Occipital lobe (tissue), 2 donors: ENCODE measurements around the gene FGF3. TPM values are rescaled to one million over a fixed set of nuclear protein-coding genes. Genes with fewer than 3 reads are reported as not detected.
A peak's percentile ranks its signal among the peaks of the same experiment; 100 is the strongest.

Source experiments
- DNase-seq: peaks from one replicate; lab custom pipeline; 2025; lab: John Stamatoyannopoulos, UW
- total RNA-seq: library from RNA; depleted of rRNA; stranded (reverse); fragments of >200 nt; gene quantifications from one replicate; pipeline ENCODE4 v1.2.3, GENCODE V29; 2014

Gene FGF3
- total RNA-seq, 1 donor from 2014 or later: not detected

DNA sequence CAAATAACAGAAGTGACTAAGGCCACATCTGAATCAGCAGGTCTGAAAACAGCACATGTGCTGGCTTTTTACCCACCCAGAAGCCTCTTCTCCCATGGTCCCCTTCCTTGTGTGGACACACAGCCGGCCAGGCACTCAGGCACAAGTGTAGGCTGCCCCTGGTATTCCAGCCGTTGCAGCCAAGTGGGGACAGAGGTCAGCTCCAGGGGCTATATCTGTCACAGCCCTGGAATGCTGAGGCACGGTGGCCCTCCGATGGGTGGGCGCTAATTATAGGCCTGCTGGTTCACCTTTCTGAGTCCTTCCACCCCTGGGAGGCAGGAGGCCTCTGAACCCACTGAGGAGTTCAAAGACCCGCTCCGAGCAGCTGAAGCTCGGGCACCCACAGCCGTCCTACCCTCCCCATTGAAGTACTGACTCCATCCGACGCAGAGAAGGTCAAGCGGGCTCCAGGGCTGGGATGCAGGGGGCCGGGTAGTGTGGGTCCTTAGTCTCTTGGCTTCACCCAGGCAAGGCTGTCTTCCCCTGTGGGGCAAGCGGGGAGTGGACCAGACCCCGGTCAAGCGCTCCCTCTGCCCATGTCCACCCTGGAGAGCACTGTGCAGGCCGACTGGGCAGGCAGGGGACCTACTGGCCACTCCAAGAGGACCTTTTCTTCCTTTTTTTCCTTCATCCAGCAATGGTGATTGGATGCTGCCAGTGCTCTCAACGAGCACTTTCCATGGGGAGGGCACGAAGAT, 14.3 kb downstream of the FGF3 start:
- DNase-seq: no peak

DNA sequence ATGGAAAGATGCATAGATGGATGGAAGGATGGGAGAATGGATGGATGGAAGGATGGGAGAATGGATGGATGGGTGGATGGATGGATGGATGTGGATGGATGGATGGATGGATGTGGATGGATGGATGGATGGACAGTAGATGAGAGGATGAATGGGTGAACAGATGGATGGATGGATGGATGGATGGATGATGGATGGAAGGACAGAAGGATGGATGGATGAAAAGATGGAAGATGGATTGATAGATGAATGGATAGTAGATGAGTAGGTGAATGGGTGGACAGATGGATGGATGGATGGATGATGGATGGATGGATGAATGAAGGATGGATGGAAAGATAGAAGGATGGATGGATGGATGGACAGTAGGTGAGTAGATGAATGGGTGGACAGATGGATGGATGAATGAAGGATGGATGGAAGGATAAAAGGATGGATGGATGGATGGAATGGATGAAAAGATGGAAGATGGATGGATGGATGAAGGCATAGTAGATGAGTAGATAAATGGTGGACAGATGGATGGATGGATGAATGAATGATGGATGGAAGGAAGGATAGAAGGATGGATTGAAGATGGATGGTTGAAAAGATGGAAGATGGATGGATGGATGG, 15.5 kb downstream of the FGF3 start:
- no peak for DNase-seq

- no peak for DNase-seq
Observed at GRCh38 chr11:69803022-69803421, 16.2 kb downstream of the FGF3 start.

DNA sequence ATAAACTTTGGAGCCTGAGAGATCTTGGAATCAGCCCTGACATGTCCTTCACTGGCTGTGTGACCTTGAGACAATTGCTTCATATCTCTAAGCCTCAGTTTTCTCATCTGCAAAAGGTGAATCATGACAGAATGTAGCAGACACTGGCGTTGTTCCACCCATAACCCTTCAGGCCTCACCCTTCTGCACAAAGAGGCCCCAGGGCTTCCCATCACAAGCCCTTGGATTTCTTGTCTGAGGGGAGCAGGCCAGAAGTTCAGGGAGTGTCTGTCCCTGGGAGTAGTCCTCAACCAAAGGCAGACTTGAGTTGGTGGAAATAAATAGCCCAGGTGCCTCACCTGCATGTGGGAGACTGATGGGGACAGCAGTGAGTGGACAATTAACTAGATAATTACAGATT, 16.6 kb downstream of the FGF3 start:
- no peak for DNase-seq

GRCh38 chr11:69801513-69802335, 17.5 kb downstream of the FGF3 start:
- DNase-seq: no peak

GRCh38 chr11:69800278-69800677, 18.9 kb downstream of the FGF3 start:
- no peak for DNase-seq

DNA sequence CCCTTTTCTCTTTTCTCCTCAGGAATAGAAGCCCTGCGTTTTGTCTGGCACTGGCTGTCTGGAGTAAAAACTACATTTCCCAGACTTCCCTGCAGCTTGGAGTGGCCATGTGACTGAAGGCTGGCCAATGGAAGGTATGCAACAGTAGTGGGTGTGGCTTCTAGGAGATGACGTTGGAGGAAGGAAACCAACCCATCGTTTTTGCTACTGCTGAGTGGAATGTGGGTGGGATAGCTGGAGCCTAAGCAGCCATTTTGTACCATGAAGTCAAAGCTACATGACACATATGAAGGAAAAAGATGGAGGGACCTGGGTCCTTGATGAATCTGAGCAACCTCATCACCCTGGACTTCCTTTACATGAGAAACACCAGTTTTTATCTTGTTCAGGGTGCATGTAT, 19.6 kb downstream of the FGF3 start:
- no peak for DNase-seq

DNA sequence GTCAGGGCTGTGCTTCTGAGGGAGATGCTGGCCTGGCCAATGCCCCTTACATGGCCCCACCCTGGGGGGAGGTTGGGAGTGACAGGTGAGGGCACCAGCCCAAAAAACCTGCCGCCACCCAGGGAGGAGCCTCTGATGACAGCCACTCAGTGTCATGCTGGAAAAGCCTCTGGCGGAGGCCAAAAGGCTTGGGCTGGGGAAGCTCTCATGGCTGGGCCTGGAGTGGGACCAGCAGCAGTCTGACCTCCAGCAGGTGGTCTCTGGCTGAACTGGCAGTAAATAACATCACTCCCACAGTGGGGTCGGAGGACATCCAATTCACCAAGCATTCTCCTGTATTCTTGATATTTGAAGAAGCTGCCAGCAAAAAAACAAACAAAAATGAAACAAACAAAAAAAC, 20.1 kb downstream of the FGF3 start:
- no peak for DNase-seq

GRCh38 chr11:69797737-69798528, 21.3 kb downstream of the FGF3 start:
- DNase-seq: no peak

DNA sequence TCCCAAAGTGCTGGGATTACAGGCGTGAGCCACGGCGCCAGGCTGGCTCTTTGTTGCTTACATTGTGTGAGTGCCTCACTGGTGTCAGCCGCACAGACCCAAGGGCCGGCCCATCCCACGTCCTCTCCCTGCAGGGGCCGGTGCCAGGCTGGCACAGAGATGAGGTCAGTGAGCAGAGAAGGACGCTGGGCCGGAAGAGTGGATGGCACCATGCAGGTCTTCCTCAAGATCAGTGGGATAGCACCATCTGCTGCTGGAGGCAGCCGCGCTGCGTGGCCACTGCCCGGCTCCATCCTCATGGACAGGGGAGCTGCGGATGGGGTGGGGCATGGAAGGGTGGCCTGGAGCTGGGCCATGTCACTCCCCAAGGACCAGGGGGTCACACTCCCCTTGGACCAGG, 22.1 kb downstream of the FGF3 start:
- no peak for DNase-seq

GRCh38 chr11:69796063-69796462, 23.2 kb downstream of the FGF3 start:
- DNase-seq: no peak

DNA sequence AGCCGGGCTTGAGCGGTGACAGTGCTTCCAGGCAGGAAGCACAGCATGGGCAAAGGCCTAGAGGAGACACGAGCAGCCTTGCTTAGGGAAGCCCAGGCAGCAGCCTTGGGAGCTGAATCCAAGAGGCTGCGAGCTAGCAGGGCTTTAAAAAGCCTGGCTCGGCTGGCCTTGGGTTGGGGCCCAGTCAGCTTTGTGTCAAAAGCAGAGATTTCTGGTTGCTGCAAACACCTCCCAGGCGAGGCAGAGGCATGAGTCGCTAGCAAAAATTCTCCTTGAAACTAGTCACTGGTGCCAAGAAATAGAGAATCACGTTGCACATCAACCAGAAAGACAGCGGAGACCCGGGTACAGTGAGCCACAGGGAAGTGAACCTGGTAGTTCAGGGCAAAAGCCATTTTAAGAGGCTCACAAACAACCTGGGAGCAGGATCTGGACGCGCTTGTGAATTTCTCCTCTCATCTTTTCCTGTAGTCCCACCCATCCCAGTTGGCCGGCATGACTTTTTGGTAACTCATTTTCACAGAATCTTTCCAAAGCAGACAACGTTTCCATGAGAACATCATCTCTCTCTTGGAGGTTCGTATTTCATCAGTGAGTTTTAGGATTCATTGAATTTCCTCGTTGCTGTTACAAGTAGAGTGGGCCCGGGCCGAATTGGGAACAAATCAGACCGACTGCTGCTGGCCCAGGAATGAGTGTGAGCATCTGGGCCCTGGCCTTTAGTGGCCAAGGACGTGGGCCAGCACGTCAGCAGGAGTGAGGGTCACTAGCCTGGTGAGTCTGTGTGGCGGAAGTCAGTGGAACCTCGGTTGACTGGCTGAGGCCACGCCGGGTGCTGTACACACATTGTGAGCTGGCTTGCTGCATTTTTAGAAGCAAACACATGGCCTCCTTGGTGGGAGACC, 27.7 kb downstream of the FGF3 start:
- DNase-seq: peak; percentile 27

GRCh38 chr11:69788956-69789355, 30.3 kb downstream of the FGF3 start:
- DNase-seq: no peak

GRCh38 chr11:69787906-69788305, 31.3 kb downstream of the FGF3 start:
- no peak for DNase-seq

DNA sequence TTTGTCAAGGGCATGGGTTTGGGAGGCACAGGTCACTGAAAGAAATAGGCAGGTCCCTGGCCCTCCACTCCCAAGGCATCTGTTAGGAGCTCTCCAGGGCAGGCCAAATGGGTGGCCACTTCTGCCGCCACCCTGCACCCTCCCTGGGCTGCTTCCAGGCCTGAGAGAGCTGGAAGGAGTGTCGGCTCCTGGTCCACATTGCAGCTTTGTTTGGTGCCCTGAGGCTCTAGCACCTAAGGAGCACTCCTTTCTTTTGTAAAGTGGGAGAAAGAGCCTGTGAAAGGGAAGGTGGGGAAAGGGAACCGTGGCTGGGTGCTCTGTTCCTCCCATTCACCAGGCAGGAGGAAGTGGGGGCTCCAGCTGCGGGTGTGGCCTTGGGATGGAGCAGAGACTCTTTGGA, 31.8 kb downstream of the FGF3 start:
- DNase-seq: no peak

DNA sequence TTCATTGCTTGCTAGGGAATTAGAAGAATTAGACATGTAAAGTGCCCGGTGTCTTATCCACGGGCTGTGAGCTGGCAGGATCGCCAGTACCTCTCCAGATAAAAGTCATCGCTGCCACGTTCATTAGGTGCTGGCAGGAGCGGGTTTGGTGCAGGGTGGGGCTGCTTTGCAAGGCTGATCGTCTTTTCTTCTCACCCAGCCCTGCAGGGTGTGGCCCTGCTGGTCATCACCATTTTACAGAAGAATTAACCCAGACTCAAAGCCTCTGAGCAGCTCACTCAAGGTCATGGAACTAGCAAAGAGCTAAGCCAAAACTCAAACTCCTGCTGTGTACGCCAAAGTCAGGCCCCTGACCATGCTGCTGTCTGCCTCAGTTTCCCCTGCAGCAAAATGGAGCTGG, 38.0 kb downstream of the FGF3 start:
- no peak for DNase-seq

GRCh38 chr11:69778373-69778772, 40.8 kb downstream of the FGF3 start:
- DNase-seq: no peak

DNA sequence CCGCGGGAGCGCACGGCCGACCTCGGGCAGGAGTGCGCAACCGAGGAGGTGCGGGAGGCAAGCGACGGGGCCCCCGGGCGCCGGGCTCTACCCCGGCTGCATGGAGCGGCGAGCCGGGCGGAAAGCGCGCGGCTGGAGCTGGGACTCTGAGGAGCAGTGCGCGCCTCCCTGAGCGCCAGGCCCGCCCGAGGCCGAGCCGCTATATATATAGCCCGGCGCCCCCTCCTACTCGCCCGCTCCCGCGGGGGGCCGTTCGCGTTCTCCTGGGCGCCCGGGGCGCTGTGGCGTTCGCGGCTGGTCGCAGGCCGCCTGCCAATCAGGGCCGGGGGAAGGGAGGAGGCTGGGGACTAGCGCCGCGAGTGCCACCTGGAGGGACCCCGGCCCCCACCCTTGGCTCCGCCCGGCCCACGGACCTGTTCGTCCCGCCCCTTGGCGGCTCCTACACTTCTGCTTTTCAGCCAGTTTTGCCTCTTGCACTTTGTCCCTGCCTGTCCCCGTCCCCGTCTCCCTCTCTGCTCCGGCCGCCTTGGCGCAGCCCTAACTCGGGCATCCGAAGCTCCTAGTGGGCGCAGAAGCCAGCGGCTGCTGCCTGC, 44.0 kb downstream of the FGF3 start, which contains the start of gene FGF4:
TSS of gene FGF4 (minus strand) at position 179 of the 593 bp plus-strand sequence. CDS start 257 bp downstream, outside the sequence.
- no peak for DNase-seq

DNA sequence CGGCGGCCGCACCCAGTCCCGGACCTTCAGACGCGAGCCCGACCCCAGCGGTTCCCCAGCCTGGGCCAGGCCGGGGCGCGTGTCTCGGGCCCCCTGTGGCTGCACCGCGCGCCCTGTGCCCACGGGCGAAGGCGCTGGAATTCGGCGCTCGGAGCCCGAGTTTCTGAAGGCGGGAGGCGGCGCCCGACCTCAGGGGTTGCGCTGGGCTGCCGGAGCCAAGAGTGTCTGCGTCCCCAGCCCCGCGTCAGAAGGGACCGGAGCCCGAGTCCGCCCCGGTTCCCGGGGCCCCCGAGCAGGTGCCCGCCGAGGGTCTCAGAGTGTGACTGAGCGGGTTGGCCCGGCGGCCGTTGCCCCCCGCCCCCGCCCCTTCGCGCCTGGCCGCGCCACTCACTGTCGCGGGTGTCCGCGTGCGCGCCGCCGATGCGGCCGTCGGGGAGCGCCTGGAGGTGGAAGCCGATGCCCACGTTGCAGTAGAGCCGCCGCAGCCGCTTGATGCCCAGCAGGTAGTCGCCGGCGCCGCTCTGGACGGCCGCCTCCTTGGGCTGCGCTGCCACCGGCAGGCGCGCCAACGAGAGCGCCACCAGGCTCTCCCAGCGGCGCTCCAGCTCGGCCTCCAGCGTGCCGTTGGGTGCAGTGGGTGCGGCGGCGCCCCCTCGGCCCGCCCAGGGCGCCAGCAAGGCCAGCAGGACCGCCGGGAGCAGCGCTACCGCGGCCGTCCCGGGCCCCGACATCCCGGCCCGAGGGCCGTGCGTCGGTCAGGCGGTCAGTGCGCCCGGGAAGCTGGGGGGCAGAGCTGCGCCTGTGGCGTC, 44.7 kb downstream of the FGF3 start:
- DNase-seq: no peak
